HepG2 (cell line): ENCODE results near the gene AADACL4. TPM values are rescaled to one million over a fixed set of nuclear protein-coding genes. Genes with fewer than 3 reads are reported as not detected.
A peak's percentile ranks its signal among the peaks of the same experiment; 100 is the strongest.

Experiments used
- ARID4A ChIP-seq: sonication (generic); formaldehyde crosslinking; IDR thresholded peaks from 2 replicates; pipeline ENCODE4 v1.5.0; 2020; ENCODE audit warnings: mild to moderate bottlenecking, missing genetic modification reagents, borderline replicate concordance
- KDM2A ChIP-seq: sonication (generic); formaldehyde crosslinking; IDR thresholded peaks from 2 replicates; pipeline ENCODE4 v1.4.0; 2020; ENCODE audit warnings: low read depth, missing genetic modification reagents, borderline replicate concordance
- NCOA1 ChIP-seq: sonication (generic); formaldehyde crosslinking; IDR thresholded peaks from 2 replicates; pipeline ENCODE4 v1.9.0; 2021; ENCODE audit warnings: missing genetic modification reagents
- PAF1 ChIP-seq: IDR thresholded peaks from 2 replicates; pipeline ENCODE4 v1.6.1; 2016; ENCODE audit warnings: missing genetic modification reagents, missing compliant biosample characterization
- POLR2A ChIP-seq, 2 experiments: IDR thresholded peaks; 2 replicates each; pipeline ENCODE4 v1.6.1; 2011; ENCODE audit warnings: low read depth in 2 of 2, low read length in 2 of 2, mild to moderate bottlenecking in 1 of 2, moderate library complexity in 1 of 2; ENCODE audit not compliant: insufficient read depth in 1 of 2
- REL ChIP-seq: sonication (generic); formaldehyde crosslinking; conservative IDR thresholded peaks from 2 replicates; pipeline ENCODE4 v1.8.0; 2022; ENCODE audit warnings: mild to moderate bottlenecking, missing genetic modification reagents, moderate library complexity
- ZBTB44 ChIP-seq: sonication (generic); formaldehyde crosslinking; IDR thresholded peaks from 2 replicates; pipeline ENCODE4 v1.4.0; 2020; ENCODE audit warnings: missing genetic modification reagents
- ZFX ChIP-seq: sonication (generic); formaldehyde crosslinking; IDR thresholded peaks from 2 replicates; pipeline ENCODE4 v1.4.0; 2020; ENCODE audit warnings: mild to moderate bottlenecking, low read depth, missing genetic modification reagents, moderate library complexity
- ZIK1 ChIP-seq: sonication (generic); formaldehyde crosslinking; IDR thresholded peaks from 2 replicates; pipeline ENCODE4 v1.5.0; 2020; ENCODE audit warnings: mild to moderate bottlenecking, low read depth, missing genetic modification reagents, borderline replicate concordance
- ZNF407 ChIP-seq: sonication (generic); formaldehyde crosslinking; IDR thresholded peaks from one replicate; pipeline ENCODE4 v1.5.1; 2020; ENCODE audit warnings: mild to moderate bottlenecking, missing genetic modification reagents; ENCODE audit errors: not compliant biosample characterization
- ZNF720 ChIP-seq: sonication (generic); formaldehyde crosslinking; IDR thresholded peaks from 2 replicates; pipeline ENCODE4 v1.4.0; 2020; ENCODE audit warnings: missing genetic modification reagents
- polyA plus RNA-seq, 8 experiments: library from polyadenylated mRNA; depleted of rRNA in 3 of 8; stranded (reverse) in 7 of 8; unstranded in 1 of 8; fragments of >200 nt; fragmentation: Illumina TruSeq in 4 of 8; extraction: Trizol in 4 of 8; gene quantifications; 2 replicates each; pipeline versions ENCODE4 v1.2.1 to v1.2.3, GENCODE V29; 2011 to 2016; ENCODE audit warnings: low read depth in 4 of 8, missing spikeins in 1 of 8, mixed read lengths in 1 of 8; ENCODE audit not compliant: insufficient read depth in 1 of 8
- total RNA-seq, 5 experiments: library from RNA; depleted of rRNA; stranded (reverse); fragments of >200 nt; fragmentation: Illumina TruSeq; extraction: Trizol; gene quantifications; 2 replicates each; pipeline ENCODE4 v1.2.3, GENCODE V29; 2016; ENCODE audit warnings: low read depth in 1 of 5

The AADACL4 gene
- total and polyA plus RNA-seq, 2 of the 13 experiments (the other 11 are each of a cell fraction or from before 2014, with no cell fraction given), result not detected

GRCh38 chr1:12618965-12619791 lies 24.7 kb upstream of the AADACL4 start (continued):
- TF ChIP-seq ARID4A (CRISPR knock-in tag) (peak; percentile 73; the same call in 1 of the 2 replicates), PAF1 (CRISPR knock-in tag) (no peak; the same call in 1 of the 2 replicates), ZNF407 (CRISPR knock-in tag) (no peak), NCOA1 (CRISPR knock-in tag) (no peak; the same call in 1 of the 2 replicates), ZNF720 (CRISPR knock-in tag) (no peak), POLR2A (IDR thresholded peaks at IDR 0.05; ENCODE audit: insufficient read depth in 1 of 2, low read depth in 2 of 2, low read length in 2 of 2) (peak; percentile 92 to 93), REL (CRISPR knock-in tag) (peak; percentile 71; the same call in 1 of the 2 replicates), ZIK1 (CRISPR knock-in tag) (0 out of 2 replicates have a peak, but pooled peaks have one; percentile 55), KDM2A (CRISPR knock-in tag) (peak; percentile 62; the same call in 1 of the 2 replicates), ZBTB44 (0 out of 2 replicates have a peak, but pooled peaks have one; percentile 66), ZFX (CRISPR knock-in tag) (peak; percentile 79; the same call in 1 of the 2 replicates)
